ENCODE data around the gene REXO2.

REXO2 gene

GRCh38 chr11:114439229-114440120 lies at the start of gene REXO2:
Gene REXO2 (plus strand): TSS chr11:114439467. CDS start chr11:114439529, 62 bp downstream.
- peak; percentile 50 to 97 (median 92) for DNase-seq

GRCh38 chr11:114392735-114393667 lies 46.3 kb upstream of the REXO2 start:
- DNase-seq = no peak

- no peak for DNase-seq
These were observed 43.5 kb upstream of the REXO2 start for GRCh38 chr11:114395736-114396135.

DNA sequence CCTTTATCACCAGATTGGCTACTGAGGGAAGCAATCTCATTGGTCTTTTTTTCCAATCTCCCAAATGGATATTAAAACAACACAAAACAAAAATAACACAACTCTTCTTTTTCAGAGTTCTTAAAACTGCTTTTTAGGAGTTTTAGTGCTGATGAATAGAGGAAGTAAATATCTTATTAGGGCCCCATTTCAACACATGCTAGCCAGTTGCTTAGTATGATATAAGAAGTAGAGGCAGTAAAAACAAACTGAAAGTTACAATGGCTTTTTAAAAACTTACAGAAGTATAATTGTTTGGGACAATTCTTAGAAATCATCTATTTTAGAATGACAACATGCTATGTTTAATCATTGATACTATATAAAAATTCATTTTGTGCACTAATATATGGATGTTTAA lies 42.4 kb upstream of the REXO2 start:
- no peak for DNase-seq

GRCh38 chr11:114397349-114397982 lies 41.8 kb upstream of the REXO2 start:
- peak in 1 of 51 donors; percentile 33 for DNase-seq

DNA sequence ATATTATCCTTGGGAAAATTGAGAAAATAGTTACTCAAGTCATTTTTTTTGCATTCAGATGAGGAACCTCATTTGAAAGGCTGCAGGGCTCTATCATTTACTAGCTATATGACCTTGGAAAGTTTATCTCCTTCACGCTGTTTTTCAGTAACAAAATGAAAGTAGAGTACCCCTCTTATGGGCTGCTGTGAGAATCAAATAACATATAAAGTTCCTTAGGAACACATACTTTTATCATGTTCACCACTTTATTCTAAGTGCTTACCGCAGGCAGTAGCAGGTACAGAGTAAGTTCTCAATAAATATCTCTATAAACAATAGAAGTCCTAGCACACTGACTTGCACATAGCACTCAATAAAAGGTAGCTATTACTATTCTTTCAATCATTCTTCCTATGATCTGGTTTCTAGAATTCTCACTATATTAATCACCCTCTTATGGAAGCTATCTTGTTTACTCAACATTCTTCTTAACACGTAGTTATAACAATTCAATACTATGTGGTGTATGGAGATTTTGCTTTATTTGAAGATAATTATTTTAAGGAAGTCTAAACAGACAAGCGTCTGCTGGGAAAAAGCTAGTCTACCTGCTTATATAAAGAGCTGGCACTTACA lies 40.9 kb upstream of the REXO2 start:
- no peak for DNase-seq

GRCh38 chr11:114399490-114400215 lies 39.6 kb upstream of the REXO2 start:
- peak in 7 of 51 donors; percentile 47 to 79 (median 59) for DNase-seq

GRCh38 chr11:114400216-114400914 lies 38.9 kb upstream of the REXO2 start, which contains the start of the genes C11orf71 and RBM7:
Gene C11orf71 (minus strand): TSS chr11:114400511. CDS start chr11:114400331, 180 bp downstream.
Gene RBM7 (plus strand): TSS chr11:114400666. CDS start chr11:114400672, 6 bp downstream.
- peak; percentile 76 to 98 (median 91) for DNase-seq

DNA sequence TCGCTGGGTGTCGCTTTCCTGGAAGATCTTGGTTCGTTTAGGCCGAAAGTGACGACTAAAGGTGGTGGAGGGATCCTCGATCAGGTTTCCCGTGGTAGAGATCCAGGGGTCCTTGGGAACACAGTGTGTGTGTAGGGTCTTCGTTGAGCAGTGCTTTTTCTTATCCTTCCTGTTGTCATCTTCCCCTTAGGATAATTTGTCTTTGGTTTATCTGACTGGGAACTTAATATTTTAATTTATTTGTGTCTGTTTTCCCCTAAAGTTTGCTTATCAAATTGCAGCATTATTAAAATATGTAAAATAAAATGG lies 38.4 kb upstream of the REXO2 start:
- DNase-seq = no peak

GRCh38 chr11:114401311-114401710 lies 38.0 kb upstream of the REXO2 start:
- no peak for DNase-seq

DNA sequence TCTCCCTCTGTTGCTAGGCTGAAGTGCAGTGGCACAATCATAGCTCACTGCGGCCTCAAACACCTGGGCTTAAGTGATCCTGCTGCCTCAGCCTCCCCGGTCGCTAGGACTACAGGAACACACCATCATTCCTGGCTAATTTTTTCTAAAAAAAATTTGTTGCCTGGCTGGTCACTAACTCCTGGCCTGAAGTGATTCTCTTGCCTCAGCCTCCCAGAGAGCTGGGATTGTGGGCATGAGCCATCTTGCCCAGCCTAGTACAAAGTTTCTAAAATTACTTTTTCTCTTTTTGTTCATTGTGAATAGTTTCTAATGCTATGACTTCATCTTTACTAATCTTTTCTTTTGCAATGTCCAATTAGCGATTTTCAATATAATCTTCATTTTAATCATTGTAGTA lies 26.3 kb upstream of the REXO2 start:
- DNase-seq = no peak

DNA sequence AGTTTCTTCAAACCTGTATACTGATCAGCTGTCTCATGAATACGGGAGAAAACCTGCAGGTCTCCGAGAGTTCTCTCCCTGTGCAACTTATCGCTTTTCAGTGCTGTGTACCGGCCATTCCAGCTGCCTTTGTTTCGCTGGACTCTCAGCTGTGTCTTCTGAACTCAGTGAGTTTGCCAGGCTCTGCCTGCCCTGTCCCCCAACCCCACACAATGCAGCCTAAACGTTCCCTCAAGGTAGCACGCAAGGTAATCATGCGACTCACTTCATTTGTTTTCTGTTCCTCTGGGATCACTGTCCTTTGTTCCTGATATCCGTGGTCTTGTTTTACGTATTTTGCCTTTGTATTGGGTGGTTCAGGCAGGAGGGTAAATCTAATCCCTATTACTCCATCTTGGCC lies 25.3 kb upstream of the REXO2 start:
- no peak for DNase-seq

DNA sequence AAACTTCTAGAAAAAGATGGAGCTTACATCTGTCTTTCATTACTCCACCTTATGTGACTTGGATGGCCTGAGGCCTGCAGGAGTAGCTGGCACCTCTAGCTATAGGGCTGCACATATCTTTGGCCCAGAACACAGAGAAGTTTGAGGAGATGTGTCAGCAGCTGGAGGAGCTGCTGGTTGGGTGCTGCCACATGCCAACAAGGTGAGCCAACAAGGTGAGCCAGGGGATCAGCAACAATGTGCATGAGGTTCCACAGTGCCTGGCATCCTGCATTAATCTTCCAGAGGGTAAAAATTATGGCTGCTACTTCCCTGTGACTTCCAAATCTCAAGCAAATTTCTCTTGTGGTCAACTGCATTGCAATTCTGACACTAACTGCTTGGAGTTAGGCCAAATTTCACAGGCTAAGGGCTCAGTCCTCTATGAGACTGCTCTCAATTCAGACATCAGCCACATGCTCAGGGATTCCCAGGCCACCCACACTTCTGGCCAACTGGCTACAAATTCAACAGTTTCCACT lies 22.8 kb upstream of the REXO2 start:
- no peak for DNase-seq

DNA sequence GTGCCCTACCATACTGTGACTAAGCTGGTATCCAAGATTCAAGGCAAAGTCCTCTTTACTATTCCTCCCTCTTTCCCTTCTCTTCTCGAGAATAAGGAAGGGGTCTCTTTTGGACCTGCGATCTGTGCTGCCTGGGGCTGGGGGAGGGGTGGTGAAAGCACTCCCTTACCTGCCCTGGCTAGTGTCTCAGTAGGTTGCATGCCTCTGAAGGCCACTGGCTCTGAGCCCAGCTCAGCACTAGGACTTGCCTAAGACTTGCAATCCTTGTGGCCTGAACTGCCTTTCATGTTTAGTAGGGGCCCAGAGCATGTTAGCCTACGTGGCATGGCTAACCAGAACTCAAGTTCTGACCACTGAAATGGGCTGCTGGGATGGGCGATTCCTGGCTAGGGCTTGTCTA lies 13.0 kb upstream of the REXO2 start:
- DNase-seq = no peak

GRCh38 chr11:114430290-114430689 lies 9.0 kb upstream of the REXO2 start:
- DNase-seq = no peak

DNA sequence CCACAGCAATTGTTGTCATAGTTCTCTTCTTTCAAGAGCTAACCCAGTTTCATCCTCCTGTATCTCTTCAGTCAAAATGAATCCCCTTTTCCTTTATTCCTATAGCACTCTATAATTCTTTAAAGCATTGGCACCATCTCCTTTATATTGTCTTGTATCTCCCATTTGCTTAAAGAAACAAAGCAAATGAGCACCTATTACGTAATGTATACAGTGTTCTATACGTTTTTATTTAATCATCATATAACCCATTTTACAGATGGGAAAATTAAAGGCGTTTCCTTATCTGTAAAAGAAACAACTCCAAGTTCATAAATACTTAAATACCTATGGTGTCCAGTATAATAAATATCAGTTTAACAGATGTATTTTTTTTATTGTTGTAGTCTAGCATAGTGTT lies 6.4 kb upstream of the REXO2 start:
- no peak for DNase-seq

DNA sequence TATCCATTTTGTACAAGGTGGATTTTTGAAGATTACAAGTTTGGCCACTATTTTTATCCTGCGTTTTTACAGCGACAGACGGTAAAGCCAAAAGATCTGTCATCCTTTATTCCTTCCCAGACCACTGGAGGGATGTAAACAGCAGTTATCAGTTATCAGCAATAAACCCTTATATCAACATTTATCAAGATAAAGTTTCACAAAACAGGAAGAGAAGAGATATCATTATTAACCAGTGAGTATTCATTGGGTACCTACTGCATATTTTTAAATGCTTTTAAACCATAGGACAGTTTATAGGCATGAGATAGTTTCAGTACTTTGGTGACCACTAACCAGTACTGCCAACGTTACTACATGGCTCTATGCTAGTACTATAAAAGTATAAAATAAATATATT lies 5.9 kb upstream of the REXO2 start:
- no peak for DNase-seq

DNA sequence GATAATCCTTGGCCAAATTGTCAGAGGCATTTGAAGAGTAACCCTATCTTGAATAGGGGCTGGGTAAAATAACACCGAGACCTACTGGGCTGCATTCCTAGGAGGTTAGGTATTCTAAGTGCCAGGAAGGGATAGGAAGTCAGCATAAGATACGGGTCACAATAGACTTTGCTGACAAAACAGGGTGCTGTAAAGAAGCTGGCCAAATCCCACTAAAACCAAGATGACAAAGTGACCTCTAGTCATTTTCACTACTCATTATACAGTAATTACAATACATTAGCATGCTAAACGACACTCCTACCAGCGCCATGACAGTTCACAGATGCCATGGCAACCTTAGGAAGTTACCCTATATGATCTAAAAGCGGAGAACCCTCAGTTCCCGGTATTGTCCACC lies 964 bp upstream of the REXO2 start:
- DNase-seq = no peak

GRCh38 chr11:114440121-114440860 lies 1.0 kb downstream of the REXO2 start:
- peak in 13 of 51 donors; percentile 4 to 68 (median 31) for DNase-seq

All from hypothalamus (tissue), 51 donors.